Measurements from ENCODE around the gene ZNF107.
A peak's percentile ranks its signal among the peaks of the same experiment; 100 is the strongest.

The ZNF107 gene

GRCh38 chr7:64628721-64629120 is 37.2 kb upstream of the ZNF107 start:
- Histone ChIP-seq H3K4me1 (ENCODE audit: low read length) (peaks cover 10% of the 10 kb centered on the region), H3K4me2 (ENCODE audit: low read length) (no peak overlapping the region), H3K36me3 (replicated peaks; ENCODE audit: low read depth, low read length) (no peaks in the 10 kb centered on the region), H3K9me3 (ENCODE audit: insufficient read depth, low read length) (no peaks in the 10 kb centered on the region), H3K27me3 (ENCODE audit: low read depth, low read length) (no peaks in the 10 kb centered on the region), H3K27ac (ENCODE audit: low read length) (no peak overlapping the region), H2AFZ (ENCODE audit: low read depth, low read length) (no peak overlapping the region), H3K4me3 (ENCODE audit: low read length) (no peak overlapping the region), H3K9ac (ENCODE audit: low read length) (no peak overlapping the region), H3K79me2 (ENCODE audit: low read length) (no peaks in the 10 kb centered on the region), H4K20me1 (ENCODE audit: insufficient read depth, low read length) (no peaks in the 10 kb centered on the region)
- no peak for TF ChIP-seq CTCF (IDR thresholded peaks at IDR 0.05; ENCODE audit: low read depth, low read length)
- TF ChIP-seq EZH2phosphoT487 (IDR thresholded peaks at IDR 0.05; ENCODE audit: low read depth): no peak

GRCh38 chr7:64630496-64630895 is 35.4 kb upstream of the ZNF107 start:
- H2AFZ ChIP-seq (ENCODE audit: low read depth, low read length): no peak overlapping the region
- H3K4me3 ChIP-seq (ENCODE audit: low read length): no peak overlapping the region
- no peaks in the 10 kb centered on the region for H3K9me3 ChIP-seq (ENCODE audit: insufficient read depth, low read length)
- H4K20me1 ChIP-seq (ENCODE audit: insufficient read depth, low read length): no peaks in the 10 kb centered on the region
- no peaks in the 10 kb centered on the region for H3K36me3 ChIP-seq (replicated peaks; ENCODE audit: low read depth, low read length)
- no peaks in the 10 kb centered on the region for H3K27me3 ChIP-seq (ENCODE audit: low read depth, low read length)
- H3K9ac ChIP-seq (ENCODE audit: low read length): no peak overlapping the region
- TF ChIP-seq EZH2phosphoT487 (IDR thresholded peaks at IDR 0.05; ENCODE audit: low read depth) (no peak), CTCF (IDR thresholded peaks at IDR 0.05; ENCODE audit: low read depth, low read length) (peak; percentile 37)
- H3K4me1 ChIP-seq (ENCODE audit: low read length): peaks cover 8% of the 10 kb centered on the region
- H3K27ac ChIP-seq (ENCODE audit: low read length): no peak overlapping the region
- no peak overlapping the region for H3K4me2 ChIP-seq (ENCODE audit: low read length)
- no peaks in the 10 kb centered on the region for H3K79me2 ChIP-seq (ENCODE audit: low read length)

- Histone ChIP-seq H3K4me2 (ENCODE audit: low read length) (no peak overlapping the region), H3K27me3 (ENCODE audit: low read depth, low read length) (no peaks in the 10 kb centered on the region), H2AFZ (ENCODE audit: low read depth, low read length) (no peak overlapping the region), H3K79me2 (ENCODE audit: low read length) (no peaks in the 10 kb centered on the region), H3K4me1 (ENCODE audit: low read length) (no peaks in the 10 kb centered on the region), H3K9me3 (ENCODE audit: insufficient read depth, low read length) (no peaks in the 10 kb centered on the region), H3K27ac (ENCODE audit: low read length) (no peak overlapping the region), H3K9ac (ENCODE audit: low read length) (no peak overlapping the region), H3K36me3 (replicated peaks; ENCODE audit: low read depth, low read length) (no peaks in the 10 kb centered on the region), H4K20me1 (ENCODE audit: insufficient read depth, low read length) (no peaks in the 10 kb centered on the region), H3K4me3 (ENCODE audit: low read length) (no peak overlapping the region)
- TF ChIP-seq EZH2phosphoT487 (IDR thresholded peaks at IDR 0.05; ENCODE audit: low read depth) (no peak), CTCF (IDR thresholded peaks at IDR 0.05; ENCODE audit: low read depth, low read length) (no peak)
Measured at GRCh38 chr7:64632029-64632428, 33.9 kb upstream of the ZNF107 start.

- no peak for TF ChIP-seq CTCF (IDR thresholded peaks at IDR 0.05; ENCODE audit: low read depth, low read length)
- no peak for TF ChIP-seq EZH2phosphoT487 (IDR thresholded peaks at IDR 0.05; ENCODE audit: low read depth)
- H3K27me3 ChIP-seq (ENCODE audit: low read depth, low read length): no peaks in the 10 kb centered on the region
- no peak overlapping the region for H3K9ac ChIP-seq (ENCODE audit: low read length)
Measured at GRCh38 chr7:64633401-64633800, 32.5 kb upstream of the ZNF107 start.

More at GRCh38 chr7:64633401-64633800, 32.5 kb upstream of the ZNF107 start:
- Histone ChIP-seq H2AFZ (ENCODE audit: low read depth, low read length) (no peak overlapping the region), H3K4me2 (ENCODE audit: low read length) (no peak overlapping the region), H3K79me2 (ENCODE audit: low read length) (no peaks in the 10 kb centered on the region), H3K36me3 (replicated peaks; ENCODE audit: low read depth, low read length) (no peaks in the 10 kb centered on the region), H4K20me1 (ENCODE audit: insufficient read depth, low read length) (no peaks in the 10 kb centered on the region), H3K4me1 (ENCODE audit: low read length) (no peaks in the 10 kb centered on the region), H3K27ac (ENCODE audit: low read length) (no peak overlapping the region), H3K4me3 (ENCODE audit: low read length) (no peak overlapping the region), H3K9me3 (ENCODE audit: insufficient read depth, low read length) (no peaks in the 10 kb centered on the region)

Data from OCI-LY3 (cell line).